GM12891 (cell line): ENCODE results near the gene SOX9.

Experiments
- DNase-seq: peaks from one replicate; pipeline ENCODE4 v3.0.0; 2011; ENCODE audit warnings: low spot score; ENCODE audit not compliant: insufficient read length
- FAIRE-seq: peaks from 2 replicates; lab custom pipeline; 2011; peaks lifted over from hg19 to GRCh38; lab: Jason Lieb, UNC
- PAX5 ChIP-seq: IDR thresholded peaks from 2 replicates; pipeline ENCODE4 v1.6.1; 2011; ENCODE audit warnings: low read length, moderate library complexity, mild to moderate bottlenecking; ENCODE audit not compliant: insufficient read depth, severe bottlenecking
- POLR2A ChIP-seq: IDR thresholded peaks from 2 replicates; pipeline ENCODE4 v1.6.1; 2011; ENCODE audit warnings: low read depth, low read length, control low read depth
- POLR2AphosphoS5 ChIP-seq: IDR thresholded peaks from 2 replicates; pipeline ENCODE4 v1.6.1; 2011; ENCODE audit warnings: low read depth, low read length, control low read depth
- POU2F2 ChIP-seq: IDR thresholded peaks from 2 replicates; pipeline ENCODE4 v1.6.1; 2011; ENCODE audit warnings: low read depth, mild to moderate bottlenecking, control low read depth, low read length, moderate library complexity
- SPI1 ChIP-seq: IDR thresholded peaks from 2 replicates; pipeline ENCODE4 v1.6.1; 2011; ENCODE audit warnings: low read depth, low read length, control low read depth
- TAF1 ChIP-seq: IDR thresholded peaks from 2 replicates; pipeline ENCODE4 v1.6.1; 2011; ENCODE audit warnings: low read depth, low read length, control low read depth

The SOX9 gene

GRCh38 chr17:72173499-72174116 is 52.8 kb downstream of the SOX9 start:
- no peak for FAIRE-seq
- TF ChIP-seq POLR2A (no peak), POLR2AphosphoS5 (no peak), SPI1 (no peak), POU2F2 (no peak), PAX5 (no peak), TAF1 (no peak)

GRCh38 chr17:72175263-72175662 is 54.4 kb downstream of the SOX9 start:
- FAIRE-seq: no peak
- TF ChIP-seq POU2F2: no peak
- TF ChIP-seq PAX5: no peak
- TF ChIP-seq TAF1: no peak
- no peak for DNase-seq

More at GRCh38 chr17:72173499-72174116, 52.8 kb downstream of the SOX9 start:
- DNase-seq: no peak
